ENCODE data around the gene TNS2.

DNA sequence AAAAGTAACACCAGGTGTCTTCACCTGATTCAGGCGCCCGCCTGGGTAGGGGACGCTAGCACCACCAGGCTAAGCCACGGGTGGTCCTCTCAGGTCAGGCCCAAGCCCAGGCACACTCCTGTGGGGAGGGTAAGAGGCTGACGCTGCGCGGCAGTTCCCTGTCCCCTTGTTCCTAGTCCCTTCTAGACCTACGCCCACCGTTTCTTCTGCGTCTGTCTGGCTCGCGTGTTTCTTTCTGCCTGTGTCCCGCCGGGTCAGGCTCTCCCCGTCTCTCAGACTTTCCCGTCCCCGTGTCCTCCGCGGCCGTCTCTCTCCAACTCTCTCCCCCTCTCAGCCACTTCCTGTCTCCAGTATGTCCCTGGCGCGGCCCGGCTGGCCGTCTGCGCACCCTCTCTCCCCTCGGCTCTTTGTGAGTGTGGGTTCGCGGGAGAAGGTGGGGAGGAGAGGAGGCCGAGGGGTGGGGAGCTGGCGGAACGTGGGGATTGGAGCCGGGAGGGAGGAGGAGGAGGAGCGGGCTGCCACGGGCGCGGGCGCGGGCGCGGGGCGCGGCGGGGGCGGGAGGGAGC lies 3.1 kb upstream of the TNS2 start:
- no peak for TF ChIP-seq CTCF (IDR thresholded peaks at IDR 0.05; ENCODE audit: low read length)
- no peak for TF ChIP-seq EZH2 (IDR thresholded peaks at IDR 0.05; ENCODE audit: borderline replicate concordance, low read length)
